MCF 10A (cell line): ENCODE data around the gene MARK4. TPM values are rescaled to one million over a fixed set of nuclear protein-coding genes. Genes with fewer than 3 reads are reported as not detected.

Experiments
- BruUV-seq: library from RNA; stranded (reverse); fragments of 400-500 nt; replicated peaks from 2 replicates; lab custom pipeline; 2021; lab: Mats Ljungman, UMichigan
- CTCF ChIA-PET: fragments of 300-600 bp; sonication (Branson Sonifier 250); formaldehyde crosslinking; extraction: SDS; loops from one replicate; lab custom pipeline; 2021; ENCODE audit warnings: antibody characterized with exemption, inconsistent platforms; lab: Yijun Ruan, JAX
- POLR2A ChIA-PET: fragments of 300-600, 350-650 bp; sonication (Branson Sonifier 250); formaldehyde crosslinking; extraction: SDS; loops from one replicate; lab custom pipeline; 2020; ENCODE audit warnings: antibody characterized with exemption, inconsistent platforms; lab: Yijun Ruan, JAX
- DNase-seq: peaks from one replicate; pipeline ENCODE4 v3.0.0-alpha.2; 2018; ENCODE audit not compliant: unreplicated experiment
- H3K27ac Mint-ChIP-seq: one replicate; pipeline ENCODE4 v1.8.0; 2022; ENCODE audit warnings: mild to moderate bottlenecking, low read depth, mixed read lengths; ENCODE audit not compliant: unreplicated experiment
- H3K27me3 Mint-ChIP-seq: one replicate; pipeline ENCODE4 v1.8.0; 2022; ENCODE audit warnings: mixed read lengths; ENCODE audit not compliant: insufficient read depth, unreplicated experiment
- H3K36me3 Mint-ChIP-seq: one replicate; pipeline ENCODE4 v1.8.0; 2022; ENCODE audit warnings: mild to moderate bottlenecking, moderate library complexity, mixed read lengths; ENCODE audit not compliant: insufficient read depth, unreplicated experiment
- H3K4me1 Mint-ChIP-seq: one replicate; pipeline ENCODE4 v1.8.0; 2022; ENCODE audit warnings: mixed read lengths; ENCODE audit not compliant: insufficient read depth, unreplicated experiment
- H3K4me3 Mint-ChIP-seq: one replicate; pipeline ENCODE4 v1.8.0; 2022; ENCODE audit warnings: mild to moderate bottlenecking, moderate library complexity, mixed read lengths; ENCODE audit not compliant: unreplicated experiment
- H3K9me3 Mint-ChIP-seq: one replicate; pipeline ENCODE4 v1.8.0; 2022; ENCODE audit warnings: mixed read lengths; ENCODE audit not compliant: unreplicated experiment
- intact Hi-C: fragments of 100-400 bp; cut with micrococcal nuclease; formaldehyde crosslinking; loops from 2 replicates; pipeline ENCODE4 v1.14.1; 2022
- total RNA-seq: library from RNA; stranded (reverse); gene quantifications from 2 replicates; pipeline ENCODE4 v1.2.3, GENCODE V29; 2022
- TF ChIP-seq, protein P1 (sequence below): fragments of 200-600 bp; IDR thresholded peaks from one replicate; pipeline ENCODE4 v1.8.0; 2022; ENCODE audit warnings: antibody characterized with exemption, mild to moderate bottlenecking; ENCODE audit not compliant: unreplicated experiment

MARK4 gene
- total RNA-seq, 1 experiment from 2014 or later: 22.4 TPM

DNA sequence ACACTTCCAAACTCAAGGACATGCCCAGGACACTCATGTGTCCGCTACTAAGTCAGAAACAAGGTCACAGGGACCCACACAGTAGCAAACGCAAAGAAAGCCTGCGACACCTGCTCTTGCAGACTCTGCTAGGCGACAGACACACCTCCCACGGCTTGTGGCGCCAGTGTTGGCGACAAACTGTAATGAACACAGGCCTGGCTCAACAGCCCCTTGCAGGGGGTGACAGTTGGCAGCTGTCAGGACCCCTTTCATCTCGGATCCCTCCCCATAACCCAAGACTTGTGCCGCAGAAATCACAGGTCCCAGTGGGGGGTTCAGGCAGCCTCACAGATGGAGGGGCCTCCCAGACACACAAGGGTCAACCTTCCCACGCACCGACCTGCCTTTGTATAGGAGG lies 71.2 kb downstream of the MARK4 start:
- no peak for DNase-seq
- ChIA-PET CTCF (interaction anchor here (0.6 kb wide), 1 partner anchor 135 kb away, joined by 3 read pairs; no protein-coding TSS in a partner anchor), POLR2A (no interaction called here)
- TF ChIP-seq, protein P1, sequence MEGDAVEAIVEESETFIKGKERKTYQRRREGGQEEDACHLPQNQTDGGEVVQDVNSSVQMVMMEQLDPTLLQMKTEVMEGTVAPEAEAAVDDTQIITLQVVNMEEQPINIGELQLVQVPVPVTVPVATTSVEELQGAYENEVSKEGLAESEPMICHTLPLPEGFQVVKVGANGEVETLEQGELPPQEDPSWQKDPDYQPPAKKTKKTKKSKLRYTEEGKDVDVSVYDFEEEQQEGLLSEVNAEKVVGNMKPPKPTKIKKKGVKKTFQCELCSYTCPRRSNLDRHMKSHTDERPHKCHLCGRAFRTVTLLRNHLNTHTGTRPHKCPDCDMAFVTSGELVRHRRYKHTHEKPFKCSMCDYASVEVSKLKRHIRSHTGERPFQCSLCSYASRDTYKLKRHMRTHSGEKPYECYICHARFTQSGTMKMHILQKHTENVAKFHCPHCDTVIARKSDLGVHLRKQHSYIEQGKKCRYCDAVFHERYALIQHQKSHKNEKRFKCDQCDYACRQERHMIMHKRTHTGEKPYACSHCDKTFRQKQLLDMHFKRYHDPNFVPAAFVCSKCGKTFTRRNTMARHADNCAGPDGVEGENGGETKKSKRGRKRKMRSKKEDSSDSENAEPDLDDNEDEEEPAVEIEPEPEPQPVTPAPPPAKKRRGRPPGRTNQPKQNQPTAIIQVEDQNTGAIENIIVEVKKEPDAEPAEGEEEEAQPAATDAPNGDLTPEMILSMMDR: no peak
- no peak overlapping the region for H3K27ac Mint-ChIP-seq
- no peak overlapping the region for H3K4me3 Mint-ChIP-seq
- no peaks in the 10 kb centered on the region for H3K9me3 Mint-ChIP-seq
- peaks cover 6% of the 10 kb centered on the region for H3K4me1 Mint-ChIP-seq
- BruUV-seq: no TSS peak
- peaks cover 12% of the 10 kb centered on the region for H3K27me3 Mint-ChIP-seq
- intact Hi-C loops: no loop called here
- no peaks in the 10 kb centered on the region for H3K36me3 Mint-ChIP-seq

DNA sequence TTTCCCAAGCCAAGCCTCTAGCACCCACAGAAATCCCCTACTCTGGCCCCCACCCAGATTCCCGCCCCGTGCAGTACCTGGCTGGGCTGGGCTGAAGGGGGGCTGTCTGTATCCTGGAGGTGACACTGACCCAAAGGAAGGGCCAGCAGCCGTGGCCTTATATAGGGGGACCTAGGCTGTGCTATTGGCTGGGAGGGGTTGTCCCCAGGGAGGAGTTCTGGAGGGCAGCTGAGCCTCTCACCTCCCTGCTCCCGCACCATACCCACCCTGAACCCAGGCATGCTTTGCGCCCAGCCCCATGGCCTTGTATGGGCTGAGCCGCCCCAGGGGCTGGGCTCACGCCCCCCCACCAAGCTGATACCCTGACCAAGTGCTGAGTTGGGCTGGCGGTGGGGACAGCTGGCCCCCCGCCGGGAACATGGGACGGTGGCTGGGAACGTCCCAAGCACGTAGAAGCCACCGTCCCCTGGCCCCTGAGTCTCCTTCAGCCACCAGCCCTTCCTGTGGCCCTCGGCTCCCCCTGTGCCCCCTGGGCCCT lies 71.7 kb downstream of the MARK4 start, which contains the start of gene CKM:
TSS of gene CKM (minus strand) at position 132 of the 538 bp plus-strand sequence. CDS start 3,162 bp downstream, outside the sequence.
- intact Hi-C loops: no loop called here
- Mint-ChIP-seq H3K4me3 (no peak within 1 kb of the TSS), H3K9me3 (no peaks in the 10 kb centered on the region), H3K27me3 (peaks cover 7% of the 10 kb centered on the region), H3K27ac (no peak within 1 kb of the TSS), H3K36me3 (no peaks in the 10 kb centered on the region), H3K4me1 (peaks cover 6% of the 10 kb centered on the region)
- ChIA-PET CTCF (no interaction called here), POLR2A (no interaction called here)
- TF ChIP-seq, protein P1: no peak
- BruUV-seq: no TSS peak
- DNase-seq: no peak

DNA sequence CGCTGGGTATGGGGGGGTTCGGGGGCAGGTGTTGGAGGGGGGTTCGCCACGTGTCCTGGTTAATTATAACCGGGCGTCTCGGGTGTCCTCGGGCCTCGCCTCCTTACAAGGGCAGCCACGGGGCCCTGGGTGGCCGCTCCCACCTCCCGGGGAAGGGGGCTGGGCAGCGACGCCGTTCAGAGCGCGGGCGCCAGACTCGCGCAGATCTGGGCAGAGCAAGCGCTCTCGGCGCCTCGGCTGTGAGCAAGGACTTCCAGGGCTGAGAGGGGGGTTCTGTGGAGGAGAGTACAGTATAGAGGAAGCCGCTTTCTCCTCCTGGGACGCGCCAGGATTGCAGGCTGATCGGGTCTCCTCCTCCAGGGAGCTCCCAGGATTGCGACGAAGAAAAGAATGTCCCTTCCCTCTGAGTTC lies 72.6 kb downstream of the MARK4 start:
- TF ChIP-seq, protein P1: no peak
- ChIA-PET CTCF (no interaction called here), POLR2A (no interaction called here)
- Mint-ChIP-seq H3K27ac (no peak overlapping the region), H3K4me1 (peaks cover 6% of the 10 kb centered on the region), H3K36me3 (no peaks in the 10 kb centered on the region), H3K4me3 (no peak overlapping the region), H3K27me3 (no peaks in the 10 kb centered on the region), H3K9me3 (no peaks in the 10 kb centered on the region)
- DNase-seq: no peak
- intact Hi-C loops: no loop called here
- BruUV-seq: no TSS peak

DNA sequence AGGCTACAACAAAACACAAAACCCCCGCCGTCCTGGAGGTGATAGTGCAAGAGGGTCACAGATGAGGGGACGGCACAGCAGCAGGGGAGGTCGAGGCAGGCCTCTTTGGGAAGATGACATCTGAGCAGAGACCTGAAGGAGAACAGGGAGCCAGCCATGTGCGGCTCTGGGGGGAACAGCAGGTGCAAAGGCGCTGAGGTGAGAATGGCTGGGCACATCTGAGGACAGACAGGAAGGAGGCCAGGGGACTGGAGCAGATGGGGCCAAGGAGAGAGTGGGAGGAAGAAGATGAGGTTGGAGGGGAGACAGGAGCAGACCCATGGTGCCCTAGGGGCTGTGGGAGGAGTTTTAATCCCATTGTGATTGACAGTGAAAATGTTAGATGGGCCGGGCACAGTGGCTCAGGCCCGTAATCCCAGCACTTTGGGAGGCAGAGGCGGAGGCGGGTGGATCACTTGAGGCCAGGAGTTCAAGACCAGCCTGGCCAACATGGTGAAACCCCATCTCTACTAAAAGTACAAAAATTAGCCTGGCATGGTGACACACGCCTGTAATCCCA lies 73.4 kb downstream of the MARK4 start:
- CTCF ChIA-PET: no interaction called here
- no TSS peak for BruUV-seq
- intact Hi-C loops: no loop called here
- DNase-seq: no peak
- POLR2A ChIA-PET: interaction anchor here (0.6 kb wide), 1 partner anchor 56 kb away, joined by 3 read pairs; no protein-coding TSS in a partner anchor
- Mint-ChIP-seq H3K9me3 (no peaks in the 10 kb centered on the region), H3K36me3 (no peaks in the 10 kb centered on the region), H3K4me3 (no peak overlapping the region), H3K27ac (no peak overlapping the region), H3K27me3 (no peaks in the 10 kb centered on the region), H3K4me1 (peaks cover 6% of the 10 kb centered on the region)
- TF ChIP-seq, protein P1: no peak
